ENCODE measurements around the gene MDFIC2.

DNA sequence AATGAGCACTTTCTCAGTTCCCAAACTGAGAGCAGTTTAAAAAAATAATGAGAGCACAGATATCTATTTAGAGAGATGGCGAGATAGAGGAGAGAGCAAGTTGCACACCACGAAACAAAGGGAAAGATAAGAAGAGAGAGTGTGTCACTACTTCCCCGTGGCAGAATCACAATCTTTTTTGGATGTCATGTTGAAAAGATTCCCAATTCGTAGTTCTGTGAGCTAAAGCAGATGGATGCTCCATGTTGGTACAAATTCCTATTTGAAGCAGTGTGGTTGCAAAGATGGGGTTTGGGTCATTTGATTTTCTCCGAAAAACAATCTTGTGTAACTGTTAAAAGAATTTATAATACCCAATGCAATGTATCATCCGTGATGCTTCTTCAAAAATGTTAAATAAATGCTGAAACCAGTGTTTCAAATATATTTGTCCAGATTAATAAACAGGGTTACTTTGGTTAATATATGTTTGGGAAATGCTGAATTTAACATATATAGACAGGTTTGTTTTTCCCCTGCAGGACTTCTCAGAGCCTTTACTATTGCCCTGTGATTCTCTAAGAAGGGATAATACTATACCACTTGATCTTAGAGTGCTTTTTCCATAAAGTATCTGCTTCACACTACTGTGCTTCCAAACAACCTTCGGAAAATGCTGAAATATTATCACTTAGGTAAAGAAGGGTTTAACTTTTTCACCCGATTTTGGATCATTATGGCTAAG is 128.5 kb downstream of the MDFIC2 start:
- TF ChIP-seq EP300 (IDR thresholded peaks at IDR 0.05; ENCODE audit: borderline replicate concordance) = no peak
- TF ChIP-seq RAD21 (IDR thresholded peaks at IDR 0.05; ENCODE audit: low read depth) = no peak
- no peak for TF ChIP-seq TAF1 (IDR thresholded peaks at IDR 0.05; ENCODE audit: low read depth)
- TF ChIP-seq EGR1 (IDR thresholded peaks at IDR 0.05) = no peak
- no peak for TF ChIP-seq REST (IDR thresholded peaks at IDR 0.05; ENCODE audit: low read depth)
- no peak for TF ChIP-seq USF1 (IDR thresholded peaks at IDR 0.05)
